Motor neuron (in vitro differentiated cells): ENCODE measurements around the gene SLC41A3. TPM values are rescaled to one million over a fixed set of nuclear protein-coding genes. Genes with fewer than 3 reads are reported as not detected.

Source experiments
- ATAC-seq, 8 experiments: fragments of 200-7000 bp; cut with Tn5 transposase; replicated peaks in 6 of 8; 2 replicates each; pipeline ENCODE4 v1.8.0; 2021; ENCODE audit warnings: mild to moderate bottlenecking in 8 of 8, moderate library complexity in 8 of 8
- H3K27ac ChIP-seq, 2 donors: fragments of 250-450 bp; sonication (Bioruptor Pico); 2 replicates each; pipeline ENCODE4 v1.9.0; 2021; ENCODE audit warnings: antibody characterized with exemption in 2 of 2, mild to moderate bottlenecking in 2 of 2, moderate library complexity in 1 of 2
- H3K4me1 ChIP-seq, 2 donors: fragments of 250-450 bp; sonication (Bioruptor Pico); replicated peaks in 1 of 2; 2 replicates each; pipeline ENCODE4 v1.6.1; 2021; ENCODE audit warnings: antibody characterized with exemption in 2 of 2, mild to moderate bottlenecking in 2 of 2, moderate library complexity in 1 of 2
- H3K4me3 ChIP-seq, 5 donors: fragments of 250-450 bp; sonication (Bioruptor Pico); 2 replicates each; pipeline ENCODE4 v1.9.0; 2021; ENCODE audit warnings: antibody characterized with exemption in 5 of 5, mild to moderate bottlenecking in 5 of 5, moderate library complexity in 4 of 5
- WGBS, 10 experiments: fragments of 450-650 bp; shearing (Covaris generic); methylation state at CpG; one replicate each; pipeline ENCODE4 v1.0.0; 2022; 5-methylcytosine and 5-hydroxymethylcytosine counted together
- in situ Hi-C, 9 experiments: fragments of 400-800 bp; cut with MboI; loops; one replicate each; pipeline ENCODE4 v1.15.0; 2021; ENCODE audit warnings: low sequenced_read_pairs in 9 of 9, low pct_unique_long_range_greater_than_20kb in 2 of 9; ENCODE audit not compliant: unreplicated experiment in 9 of 9
- total RNA-seq, 8 experiments: library from RNA; unstranded; fragments of 300-600 nt; gene quantifications; 2 replicates each; pipeline versions ENCODE4 v1.2.3 to v1.2.4, GENCODE V29; 2022

SLC41A3 gene
- total RNA-seq, 8 experiments from 2014 or later = 23.8 to 54.5 (median 30.3) TPM

DNA sequence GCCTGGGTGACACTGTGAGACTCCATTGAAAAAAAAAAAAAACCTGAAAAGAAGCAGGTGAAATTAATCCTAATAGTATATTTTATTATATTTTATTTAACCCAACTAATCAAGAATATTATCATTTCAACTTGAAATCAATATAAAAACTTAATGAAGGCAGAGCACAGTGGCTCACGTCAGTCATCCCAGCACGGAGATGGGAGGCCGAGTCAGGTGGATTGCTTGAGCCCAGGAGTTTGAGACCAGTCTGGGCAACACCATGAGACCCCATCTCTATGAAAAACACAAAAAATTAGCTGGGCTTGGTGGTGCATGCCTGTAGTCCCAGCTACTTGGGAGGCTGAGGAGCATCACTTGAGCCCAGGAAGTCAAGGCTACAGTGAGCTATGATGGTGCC is 33.3 kb upstream of the SLC41A3 start:
- ATAC-seq = no peak
- H3K4me3 ChIP-seq = no peak overlapping the region
- in situ Hi-C loops = no loop called here
- H3K4me1 ChIP-seq = peaks cover 0 to 2% of the 10 kb centered on the region in 2 donors
- WGBS, 10 experiments = 70 to 93% (median 88%) methylated on average over 1 to 3 of the region's 3 CpGs; no CpG with 5 or more reads in 4 of the 10 experiments
- no peak overlapping the region for H3K27ac ChIP-seq

GRCh38 chr3:126116526-126116925 is 32.6 kb upstream of the SLC41A3 start:
- in situ Hi-C loops = no loop called here
- no peak for ATAC-seq
- WGBS, 10 experiments = 60 to 86% (median 71%) methylated on average over 1 of the region's 1 CpG; no CpG with 5 or more reads in 7 of the 10 experiments
- no peak overlapping the region for H3K27ac ChIP-seq
- no peak overlapping the region for H3K4me3 ChIP-seq
- peaks cover 0 to 2% of the 10 kb centered on the region in 2 donors for H3K4me1 ChIP-seq

GRCh38 chr3:126114443-126115386 is 30.8 kb upstream of the SLC41A3 start:
- in situ Hi-C loops = no loop called here
- no peak for ATAC-seq

DNA sequence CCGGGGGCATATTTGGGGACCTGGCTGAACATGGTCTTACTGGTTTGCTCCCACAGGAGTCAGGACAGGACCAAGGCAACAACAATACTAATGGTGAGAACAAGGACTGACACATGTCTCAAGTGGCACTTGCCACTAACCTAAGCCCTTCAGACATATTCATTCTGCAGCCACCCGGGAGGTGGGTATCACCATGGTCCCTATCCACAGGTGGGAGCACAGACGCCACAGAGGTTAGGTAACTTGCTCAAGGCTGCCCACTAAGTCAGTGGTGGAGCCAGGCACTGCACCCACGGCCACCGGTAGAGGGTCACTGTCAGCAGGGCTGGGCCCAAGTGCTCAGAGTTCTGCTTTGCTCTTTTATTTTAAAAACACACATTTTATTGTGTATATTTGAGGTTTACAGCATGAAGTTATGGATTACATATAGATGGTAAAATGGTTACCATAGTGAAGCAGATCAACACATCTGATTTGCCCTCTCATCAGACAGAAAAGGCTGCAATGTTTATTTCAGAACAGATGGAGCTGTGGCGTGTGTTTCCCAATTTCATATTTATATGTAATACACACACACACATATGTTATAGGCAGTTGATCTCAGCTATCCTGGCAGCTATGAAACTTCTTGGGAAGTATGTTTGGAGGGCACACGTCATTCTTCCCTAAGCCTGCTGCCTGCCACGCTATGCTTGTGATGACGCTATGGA is 30.0 kb upstream of the SLC41A3 start:
- peak in 5 of 8 experiments; percentile 36 to 80 (median 56) for ATAC-seq
- Histone ChIP-seq H3K4me1 (peaks cover 0 to 2% of the 10 kb centered on the region in 2 donors), H3K27ac (no peak overlapping the region), H3K4me3 (no peak overlapping the region)
- in situ Hi-C loops = no loop called here
- 50 to 86% (median 79%) methylated on average over 2 to 6 of the region's 9 CpGs; no CpG with 5 or more reads in 3 of the 10 experiments for WGBS, 10 experiments

More at GRCh38 chr3:126114443-126115386, 30.8 kb upstream of the SLC41A3 start:
- no peak overlapping the region for H3K4me3 ChIP-seq
- WGBS, 10 experiments = 20 to 100% (median 100%) methylated on average over 1 to 6 of the region's 16 CpGs; no CpG with 5 or more reads in 4 of the 10 experiments
- H3K4me1 ChIP-seq = peaks cover 0 to 2% of the 10 kb centered on the region in 2 donors
- no peak overlapping the region for H3K27ac ChIP-seq

- no peak overlapping the region for H3K27ac ChIP-seq
- ATAC-seq = no peak
- WGBS, 10 experiments = 100% methylated on average over 1 of the region's 6 CpGs; no CpG with 5 or more reads in 9 of the 10 experiments
- no peak overlapping the region for H3K4me3 ChIP-seq
- in situ Hi-C loops = no loop called here
- peaks cover 0 to 2% of the 10 kb centered on the region in 2 donors for H3K4me1 ChIP-seq
Measured at GRCh38 chr3:126113238-126113555, 29.3 kb upstream of the SLC41A3 start.

- in situ Hi-C loops = no loop called here
- Histone ChIP-seq H3K4me3 (no peak overlapping the region), H3K4me1 (peaks cover 0 to 2% of the 10 kb centered on the region in 2 donors), H3K27ac (no peak overlapping the region)
- ATAC-seq = peak in 1 of 8 experiments; percentile 13
- 69 to 80% (median 75%) methylated on average over 2 to 5 of the region's 13 CpGs; no CpG with 5 or more reads in 7 of the 10 experiments for WGBS, 10 experiments
Measured at GRCh38 chr3:126112531-126113237, 28.8 kb upstream of the SLC41A3 start.

DNA sequence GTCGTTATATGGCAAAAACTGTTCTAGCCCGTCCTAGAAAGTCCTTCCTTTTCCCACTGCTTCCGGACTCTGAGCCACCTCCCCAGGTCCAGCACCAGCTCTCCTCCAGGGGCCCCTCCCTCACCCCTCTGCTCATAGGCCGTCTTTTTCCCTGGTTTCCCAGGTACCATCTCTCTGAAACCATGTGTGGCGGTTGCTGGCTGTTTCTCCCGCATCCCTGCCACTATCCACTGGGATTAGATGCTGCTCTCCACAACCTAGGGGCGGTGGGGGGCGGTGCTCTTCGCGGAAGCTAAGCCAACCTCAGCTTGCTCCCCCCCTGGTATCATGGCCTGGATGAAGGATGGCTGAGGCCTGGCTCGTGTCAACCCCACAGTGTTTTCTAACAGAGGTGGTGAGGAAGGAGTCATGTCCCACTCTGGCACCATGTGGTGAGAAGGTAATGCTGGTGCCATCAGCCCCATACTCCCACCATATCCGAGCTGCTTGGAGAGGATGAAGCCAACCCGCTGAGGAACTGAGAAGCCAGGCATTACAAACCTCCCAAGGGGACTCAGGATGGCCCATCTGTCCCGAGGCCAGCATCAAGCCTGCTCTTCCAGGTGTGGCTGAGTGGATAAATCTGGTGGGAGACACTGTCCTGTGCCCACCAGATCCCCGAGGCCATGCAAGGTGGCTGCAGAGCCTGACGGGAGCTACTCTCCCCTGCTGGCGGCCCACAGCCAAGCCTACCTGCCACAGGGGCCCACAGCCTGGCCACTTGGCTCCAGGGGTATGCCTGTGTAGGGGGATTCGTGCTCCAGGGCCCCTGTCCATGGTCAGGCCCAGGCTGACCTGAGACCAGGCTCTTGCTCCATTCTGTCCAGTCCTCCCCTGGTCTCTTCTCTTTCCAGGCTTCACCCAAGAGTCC is 27.9 kb upstream of the SLC41A3 start:
- peaks cover 0 to 2% of the 10 kb centered on the region in 2 donors for H3K4me1 ChIP-seq
- H3K27ac ChIP-seq = no peak overlapping the region
- no peak overlapping the region for H3K4me3 ChIP-seq
- in situ Hi-C loops = no loop called here
- ATAC-seq = no peak
- WGBS, 10 experiments = 40 to 100% (median 82%) methylated on average over 1 to 9 of the region's 18 CpGs; no CpG with 5 or more reads in 4 of the 10 experiments

DNA sequence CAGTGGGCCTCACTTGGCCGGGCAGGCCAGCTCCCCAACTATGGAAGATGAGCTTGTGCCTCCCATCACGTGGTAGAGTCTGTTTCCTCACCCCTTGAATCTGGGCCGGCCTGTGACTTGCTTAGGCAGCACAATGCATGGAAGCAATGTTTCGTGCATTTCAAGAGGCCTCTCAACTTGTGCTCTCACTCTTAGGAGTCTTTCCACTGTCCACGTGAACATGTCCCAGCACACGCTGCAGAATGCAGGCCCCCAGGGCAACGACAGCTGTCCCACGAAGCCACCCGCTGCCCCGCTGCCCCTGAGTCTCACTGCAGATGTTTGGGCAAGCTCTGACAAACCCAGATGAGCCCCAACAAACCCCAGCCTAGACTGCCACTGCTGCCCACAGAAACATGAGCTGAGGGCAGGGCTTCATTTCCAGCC is 27.2 kb upstream of the SLC41A3 start:
- 0 to 100% (median 88%) methylated on average over 1 to 4 of the region's 10 CpGs; no CpG with 5 or more reads in 2 of the 10 experiments for WGBS, 10 experiments
- in situ Hi-C loops = no loop called here
- Histone ChIP-seq H3K4me3 (no peak overlapping the region), H3K27ac (no peak overlapping the region), H3K4me1 (peaks cover 0 to 2% of the 10 kb centered on the region in 2 donors)
- no peak for ATAC-seq

DNA sequence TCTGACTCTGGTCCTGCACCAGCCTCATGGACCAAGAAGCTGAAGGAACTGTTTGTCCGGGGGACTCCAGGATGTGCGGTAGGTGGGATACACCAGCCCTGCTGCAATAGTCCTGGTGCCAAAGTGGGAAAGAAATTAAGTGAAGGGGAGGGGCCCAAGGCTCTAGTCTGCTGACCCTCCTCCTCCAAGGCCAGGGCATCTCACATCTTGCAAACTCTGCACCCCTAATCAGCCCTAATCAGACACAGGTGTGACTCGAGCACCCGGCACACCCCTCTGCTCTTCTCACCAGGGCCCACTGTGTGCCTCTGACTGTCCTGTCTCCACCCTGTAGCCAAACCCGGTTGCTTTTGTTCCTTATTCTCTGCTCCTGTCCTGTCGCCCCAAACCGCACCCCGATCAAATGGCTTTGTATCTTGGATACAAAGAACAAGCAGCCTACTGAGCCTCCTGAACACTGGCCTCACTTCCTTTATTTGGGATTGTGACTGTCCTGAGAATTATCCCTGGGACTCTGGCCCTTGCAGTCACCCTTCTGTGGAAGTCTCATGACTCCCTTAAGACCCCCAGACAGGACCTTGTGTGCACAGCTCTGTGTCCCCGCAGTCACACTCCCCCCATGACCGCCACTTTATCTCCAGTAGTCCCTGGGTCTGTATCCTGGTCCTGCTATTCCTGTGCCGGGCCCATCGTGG is 26.7 kb upstream of the SLC41A3 start:
- no peak overlapping the region for H3K4me3 ChIP-seq
- WGBS, 10 experiments = 60 to 100% (median 96%) methylated on average over 1 to 10 of the region's 12 CpGs; no CpG with 5 or more reads in 2 of the 10 experiments
- in situ Hi-C loops = no loop called here
- H3K4me1 ChIP-seq = peaks cover 0 to 2% of the 10 kb centered on the region in 2 donors
- no peak for ATAC-seq
- H3K27ac ChIP-seq = no peak overlapping the region

DNA sequence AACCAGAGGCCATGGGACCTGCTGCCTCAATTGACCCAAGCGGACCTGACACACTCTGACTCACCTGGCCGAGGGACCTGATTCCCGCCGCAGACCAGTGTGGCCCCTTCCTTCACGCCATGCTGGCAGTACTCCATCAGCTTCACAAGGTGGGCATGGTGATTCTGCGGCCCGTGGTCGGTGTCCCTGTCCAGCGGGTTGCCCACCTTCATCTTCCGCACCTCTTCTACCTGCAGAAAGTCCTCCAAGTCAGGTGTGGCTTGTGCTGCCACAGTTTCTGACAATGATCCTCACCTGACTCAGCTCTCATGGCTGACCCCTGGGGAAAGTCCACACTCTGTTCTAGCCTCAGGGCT is 25.9 kb upstream of the SLC41A3 start:
- WGBS, 10 experiments = 94 to 97% methylated on average over 3 to 6 of the region's 10 CpGs; no CpG with 5 or more reads in 8 of the 10 experiments

DNA sequence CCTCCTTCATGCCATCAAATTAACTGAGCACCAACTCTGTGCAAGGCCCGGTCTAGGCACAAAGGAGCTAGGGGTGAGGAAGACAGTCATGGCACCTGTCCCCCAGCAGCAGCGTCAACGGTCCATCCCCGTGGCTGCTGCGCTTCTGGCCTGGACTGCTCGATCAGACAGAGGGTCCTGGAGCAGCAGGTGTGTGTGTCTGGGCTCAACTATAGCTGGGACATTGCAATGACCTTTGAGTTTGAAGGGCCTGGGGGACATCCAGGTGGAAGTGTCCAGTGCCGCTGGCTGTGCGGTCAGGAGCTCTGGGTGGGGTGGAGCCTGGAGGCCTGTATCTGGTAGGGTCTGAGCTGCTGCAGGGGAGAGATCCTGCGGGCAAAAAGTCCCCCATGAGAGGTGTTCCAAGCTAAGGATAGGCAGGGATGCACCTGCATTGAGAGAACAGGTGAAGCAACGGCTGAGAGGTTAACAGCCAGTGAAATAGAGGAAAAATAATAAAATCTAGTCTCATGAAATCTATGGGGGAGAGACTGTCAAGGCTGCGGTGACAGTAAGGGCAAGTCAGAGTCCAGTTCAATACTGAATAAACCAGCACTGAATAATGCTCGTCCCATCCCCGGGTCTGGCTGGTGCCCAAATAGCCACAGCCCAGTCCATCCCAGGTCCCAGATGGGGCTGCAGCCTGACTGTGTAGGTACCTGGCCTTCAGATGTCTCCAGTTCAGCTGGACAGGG is 25.4 kb upstream of the SLC41A3 start:
- 0 to 97% (median 80%) methylated on average over 1 to 7 of the region's 13 CpGs; no CpG with 5 or more reads in 3 of the 10 experiments for WGBS, 10 experiments

More for the DNA sequence above, 25.9 kb upstream of the SLC41A3 start:
- no peak overlapping the region for H3K4me3 ChIP-seq
- in situ Hi-C loops = no loop called here
- H3K27ac ChIP-seq = no peak overlapping the region
- no peak for ATAC-seq
- peaks cover 0 to 2% of the 10 kb centered on the region in 2 donors for H3K4me1 ChIP-seq

More for the DNA sequence above, 25.4 kb upstream of the SLC41A3 start:
- peaks cover 0 to 2% of the 10 kb centered on the region in 2 donors for H3K4me1 ChIP-seq
- H3K4me3 ChIP-seq = no peak overlapping the region
- in situ Hi-C loops = no loop called here
- ATAC-seq = peak in 2 of 8 experiments; percentile 56 to 71
- no peak overlapping the region for H3K27ac ChIP-seq
